Measurements from ENCODE around the gene ZKSCAN2.

DNA sequence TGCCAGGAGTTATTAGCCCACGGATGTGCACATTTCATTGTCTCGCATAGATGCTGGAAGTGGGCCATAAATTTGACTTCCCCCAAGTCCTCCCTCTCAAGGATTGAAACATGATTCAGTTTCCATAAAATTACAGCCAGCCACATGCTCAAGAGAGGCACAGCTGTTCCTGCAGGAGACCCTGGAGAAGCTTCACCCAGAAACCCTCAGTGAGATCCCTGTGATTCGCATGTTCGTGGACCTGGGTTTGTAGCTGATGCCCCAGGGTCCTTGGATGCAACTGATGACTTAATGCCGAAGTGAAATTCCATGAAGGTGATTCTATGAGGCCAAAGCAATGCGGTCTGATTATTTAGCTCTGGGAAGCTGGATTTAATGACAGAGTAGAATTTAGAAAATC is 65.5 kb downstream of the ZKSCAN2 start:
- no peak for TF ChIP-seq POLR2A (IDR thresholded peaks at IDR 0.05)
- TF ChIP-seq, protein P1, sequence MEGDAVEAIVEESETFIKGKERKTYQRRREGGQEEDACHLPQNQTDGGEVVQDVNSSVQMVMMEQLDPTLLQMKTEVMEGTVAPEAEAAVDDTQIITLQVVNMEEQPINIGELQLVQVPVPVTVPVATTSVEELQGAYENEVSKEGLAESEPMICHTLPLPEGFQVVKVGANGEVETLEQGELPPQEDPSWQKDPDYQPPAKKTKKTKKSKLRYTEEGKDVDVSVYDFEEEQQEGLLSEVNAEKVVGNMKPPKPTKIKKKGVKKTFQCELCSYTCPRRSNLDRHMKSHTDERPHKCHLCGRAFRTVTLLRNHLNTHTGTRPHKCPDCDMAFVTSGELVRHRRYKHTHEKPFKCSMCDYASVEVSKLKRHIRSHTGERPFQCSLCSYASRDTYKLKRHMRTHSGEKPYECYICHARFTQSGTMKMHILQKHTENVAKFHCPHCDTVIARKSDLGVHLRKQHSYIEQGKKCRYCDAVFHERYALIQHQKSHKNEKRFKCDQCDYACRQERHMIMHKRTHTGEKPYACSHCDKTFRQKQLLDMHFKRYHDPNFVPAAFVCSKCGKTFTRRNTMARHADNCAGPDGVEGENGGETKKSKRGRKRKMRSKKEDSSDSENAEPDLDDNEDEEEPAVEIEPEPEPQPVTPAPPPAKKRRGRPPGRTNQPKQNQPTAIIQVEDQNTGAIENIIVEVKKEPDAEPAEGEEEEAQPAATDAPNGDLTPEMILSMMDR (IDR thresholded peaks at IDR 0.05): no peak

Data from testis (tissue), 2 donors.